Erythroblast (primary cell): ENCODE measurements around the gene MED15.

Experiments
- GATA1 ChIP-seq: IDR thresholded peaks from 2 replicates; pipeline ENCODE4 v1.6.1; 2011; ENCODE audit warnings: low read depth, mild to moderate bottlenecking, control low read depth, low read length, moderate library complexity
- POLR2A ChIP-seq: IDR thresholded peaks from 2 replicates; pipeline ENCODE4 v1.6.1; 2011; ENCODE audit warnings: mild to moderate bottlenecking, low read length

DNA sequence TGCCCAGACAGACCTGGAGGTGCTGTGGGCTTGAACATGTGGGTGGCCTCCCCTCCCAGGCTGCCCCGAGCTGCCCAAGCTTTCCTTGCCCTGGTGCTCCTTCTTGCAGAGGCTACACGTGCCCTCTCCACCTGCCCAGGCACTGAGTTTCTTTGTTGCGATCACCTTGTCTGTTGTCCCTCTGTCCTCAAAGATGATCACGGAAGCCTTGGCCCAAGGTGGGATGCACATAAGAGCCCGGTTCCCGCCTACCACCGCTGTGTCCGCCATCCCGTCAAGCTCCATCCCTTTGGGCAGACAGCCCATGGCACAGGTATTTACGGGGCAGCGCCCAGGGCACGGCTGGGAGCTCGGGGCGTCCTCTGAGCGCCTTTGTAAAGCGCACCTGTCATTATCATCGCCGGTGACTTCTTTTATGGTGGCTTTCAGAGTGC, 67.5 kb downstream of the MED15 start:
- TF ChIP-seq POLR2A (no peak), GATA1 (no peak)
